Measurements from ENCODE around the gene CNN2.
A peak's percentile ranks its signal among the peaks of the same experiment; 100 is the strongest.
"Not testable (repeated sequence)": the region's sequence is repeated elsewhere in the genome, so short reads cannot be mapped to it uniquely, and the experiment has no call there.

The CNN2 gene

DNA sequence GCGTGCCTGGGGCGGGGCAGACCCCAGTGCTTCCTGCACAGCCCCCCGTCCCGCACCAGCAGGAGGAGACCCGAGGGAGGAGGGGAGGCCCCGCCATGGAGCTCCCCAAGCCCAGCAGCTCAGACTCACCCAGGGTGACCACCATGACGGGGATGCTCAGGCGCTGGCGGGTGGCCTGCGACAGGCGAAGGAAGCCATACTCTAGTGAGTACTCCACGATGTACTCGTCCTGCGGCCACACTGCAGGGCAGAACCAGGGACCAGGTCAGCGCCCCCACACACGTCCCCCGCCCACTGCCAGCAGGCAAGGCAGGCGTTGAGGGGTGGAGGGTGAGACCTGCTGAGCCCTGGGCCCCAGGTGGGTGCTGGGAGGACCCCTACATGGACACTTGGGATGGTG, 14.1 kb upstream of the CNN2 start:
- DNase-seq, result no peak

DNA sequence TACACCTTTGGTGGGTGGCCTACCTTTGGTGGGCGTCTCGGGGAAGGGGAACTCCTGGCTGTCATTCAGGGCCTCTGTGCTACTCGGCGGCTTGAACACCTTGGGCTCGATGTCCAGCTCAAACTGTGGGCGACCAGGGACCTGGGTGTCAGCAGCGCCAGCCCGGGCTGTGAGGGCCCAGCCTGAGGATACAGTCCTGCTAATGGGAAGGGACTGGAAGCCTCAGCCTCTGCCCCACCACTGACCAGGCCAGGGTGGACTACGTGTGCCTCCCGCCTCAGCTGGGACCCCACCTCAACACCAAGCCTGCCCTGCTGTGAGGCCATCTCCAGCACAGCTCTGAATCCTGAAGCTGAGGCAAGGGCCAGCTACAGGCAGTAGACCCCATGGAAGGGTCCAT, 13.2 kb upstream of the CNN2 start:
- no peak for DNase-seq

DNA sequence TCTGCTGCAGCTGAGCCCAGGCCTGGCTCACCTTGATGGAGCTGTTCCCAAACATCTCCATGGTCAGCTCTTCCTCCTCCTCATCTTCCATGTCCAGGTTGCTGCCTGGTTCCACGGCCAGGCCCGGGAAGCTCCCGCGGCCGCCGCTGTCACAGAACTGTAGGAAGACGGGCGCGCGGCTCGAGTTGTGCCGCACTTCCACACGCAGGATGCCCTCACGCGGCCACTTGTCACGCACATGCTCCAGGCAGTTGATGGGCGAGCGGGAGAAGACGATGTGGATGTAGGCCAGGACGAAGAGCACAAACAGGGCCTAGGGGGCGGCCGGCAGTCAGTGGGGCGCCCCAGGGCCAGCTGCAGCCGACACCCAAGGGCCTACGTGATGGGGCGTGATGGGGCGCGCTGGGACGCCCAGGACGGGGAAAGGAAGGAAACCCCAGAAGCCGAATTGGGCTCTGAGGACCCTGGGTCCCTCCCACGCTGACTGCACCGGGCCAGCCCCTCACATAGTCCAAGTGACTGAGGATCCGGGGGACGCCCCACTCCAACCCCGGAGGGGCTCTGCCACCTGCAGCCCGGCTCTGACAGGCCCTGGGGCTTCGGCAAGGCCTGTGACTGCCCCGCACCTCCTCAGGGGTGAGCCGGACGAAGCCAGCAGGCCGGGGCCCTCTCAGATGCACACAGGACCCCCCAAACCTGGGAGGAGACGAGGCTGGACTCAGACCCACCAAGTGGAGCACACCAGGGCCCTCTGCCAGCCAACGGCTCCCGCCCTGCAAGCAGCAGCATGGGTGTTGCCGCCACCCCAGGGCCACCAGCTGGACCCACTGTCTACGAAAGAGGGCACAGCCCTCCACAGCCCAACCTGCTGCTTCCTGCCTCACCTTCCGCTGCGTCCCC, 12.0 kb upstream of the CNN2 start:
- DNase-seq, result no peak

DNA sequence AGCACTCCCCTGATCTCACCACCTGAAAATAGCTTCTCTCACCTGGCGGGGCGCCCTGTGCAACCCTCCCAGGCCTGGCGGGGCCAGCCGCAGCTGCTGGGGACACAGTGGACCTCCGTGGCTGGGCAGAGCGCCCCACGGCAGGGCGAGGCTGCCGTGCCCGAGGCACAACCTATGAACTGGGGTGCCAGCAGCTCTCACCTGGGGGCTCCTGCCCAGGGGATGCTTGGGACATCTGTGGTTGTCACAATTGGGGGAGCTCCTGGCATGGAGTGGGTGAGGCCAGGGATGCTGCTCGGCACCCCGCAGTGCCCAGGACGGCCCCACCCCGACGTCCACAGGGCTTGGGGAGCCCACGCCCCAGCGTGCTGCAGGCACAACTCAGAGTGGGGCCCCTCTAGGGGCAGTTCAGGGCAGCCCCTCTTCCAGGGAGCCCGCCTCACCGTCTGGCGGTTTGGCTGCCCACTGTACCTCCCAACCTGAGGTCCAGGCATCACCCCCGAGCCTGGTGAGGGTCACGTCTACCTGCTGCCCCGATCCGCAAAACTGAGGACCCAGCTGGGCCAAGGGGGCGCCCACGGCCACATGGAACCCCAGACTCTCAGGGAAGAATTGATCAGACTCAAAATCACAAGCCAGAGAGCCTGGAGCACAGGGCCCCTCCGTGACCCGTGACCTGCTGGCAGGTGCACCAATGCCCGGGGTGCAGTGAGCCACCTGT, 11.2 kb upstream of the CNN2 start:
- no peak for DNase-seq

DNA sequence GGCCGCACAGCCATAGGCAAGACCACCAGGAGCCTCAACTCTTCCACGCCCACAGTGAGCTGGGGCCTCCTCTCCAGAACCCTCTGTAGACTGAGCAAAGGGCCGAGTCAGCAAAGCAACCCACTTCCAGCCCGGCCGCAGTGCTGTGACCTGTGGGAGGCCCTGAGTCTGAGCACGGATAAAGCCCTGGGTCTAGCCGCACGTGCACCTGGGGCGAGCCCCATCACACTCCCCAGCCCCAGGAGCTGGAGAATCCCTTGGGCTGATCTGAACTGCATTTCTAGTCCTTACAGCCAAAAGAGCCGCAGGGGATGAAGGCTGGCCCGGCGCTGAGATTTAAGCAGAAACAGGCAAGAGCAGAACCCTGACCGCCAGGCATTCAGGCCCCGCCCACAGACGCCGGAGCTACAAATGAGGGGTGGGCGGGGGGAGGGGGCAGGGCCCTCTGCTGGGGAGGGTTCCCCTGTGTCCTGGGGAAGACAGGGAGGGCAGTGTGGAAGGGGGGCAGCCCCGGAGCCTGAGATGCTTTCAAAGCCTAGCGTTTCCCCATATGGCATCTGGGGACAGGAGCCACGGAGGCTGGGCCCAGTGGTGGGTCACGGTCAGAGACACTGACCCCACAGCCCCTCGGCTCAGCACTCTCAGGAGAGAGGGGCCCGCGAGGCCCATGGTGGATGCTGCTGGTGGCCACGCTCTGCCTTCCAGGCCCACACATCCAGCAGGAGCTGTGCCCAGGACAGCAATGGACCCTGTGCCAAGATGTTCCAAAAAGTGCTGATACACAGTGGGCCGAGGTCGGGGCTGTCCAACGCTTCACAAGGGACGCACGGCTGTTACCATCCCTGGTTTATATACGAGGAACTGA, 10.4 kb upstream of the CNN2 start:
- DNase-seq, result no peak

DNA sequence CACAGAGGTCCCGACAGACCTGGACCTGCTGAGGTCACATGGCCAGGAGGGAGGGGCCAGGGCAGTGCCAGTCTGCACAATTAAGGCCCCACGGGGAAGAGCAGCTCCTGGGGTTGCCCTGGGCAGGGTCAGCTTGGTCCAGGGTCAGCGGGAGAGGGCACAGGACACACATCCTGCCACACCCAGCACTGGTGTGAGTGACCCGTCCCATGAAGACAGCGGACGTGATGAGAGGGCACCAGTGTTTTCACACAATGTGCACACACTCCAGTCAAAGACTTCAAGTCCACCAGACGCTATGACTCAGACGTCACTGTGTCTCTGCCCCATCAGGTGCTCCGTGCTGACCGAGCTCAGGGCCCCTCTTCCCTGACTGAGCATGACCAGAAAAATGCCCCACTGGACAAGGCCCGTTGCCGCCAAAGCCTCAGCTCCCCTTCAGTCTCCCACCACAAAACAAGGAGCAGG, 9.7 kb upstream of the CNN2 start:
- DNase-seq, result no peak

DNA sequence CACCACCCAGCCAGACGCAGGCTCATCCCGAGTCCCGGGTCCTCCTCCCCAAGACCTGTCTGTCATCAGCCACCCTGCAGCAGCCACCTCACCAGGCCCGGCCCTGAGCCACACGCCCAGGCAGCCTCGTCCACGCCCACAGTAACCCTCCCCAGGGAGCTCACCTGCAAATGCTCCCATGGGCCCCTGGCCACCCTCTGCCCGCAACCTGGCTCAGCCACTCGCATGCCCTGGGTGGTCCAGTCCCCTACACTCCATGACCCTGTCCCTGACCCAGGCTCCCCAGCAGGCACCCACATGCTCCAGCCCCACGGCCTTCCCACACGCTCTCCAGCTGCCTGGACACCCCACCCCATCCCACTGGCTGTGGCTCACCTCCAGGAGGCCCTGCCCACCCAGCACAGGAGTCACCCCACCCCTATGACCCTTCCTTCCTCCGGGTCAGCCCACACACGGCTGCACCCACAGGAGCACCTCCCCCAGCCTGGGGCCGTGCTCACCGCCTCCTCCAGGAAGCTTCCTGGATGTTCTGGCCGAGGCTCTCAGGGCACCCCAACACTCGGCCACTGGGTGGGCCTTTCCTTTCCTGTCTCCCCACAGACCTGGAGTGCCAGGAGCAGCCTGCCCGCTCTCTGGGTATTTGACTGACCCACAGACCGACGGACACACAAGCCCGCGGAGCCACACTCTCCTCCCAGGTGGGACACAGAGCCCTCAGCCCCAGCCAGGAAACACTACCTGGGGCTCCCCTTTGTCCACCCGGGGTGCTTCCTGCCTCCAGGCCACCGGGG, 9.1 kb upstream of the CNN2 start:
- no peak for DNase-seq

DNA sequence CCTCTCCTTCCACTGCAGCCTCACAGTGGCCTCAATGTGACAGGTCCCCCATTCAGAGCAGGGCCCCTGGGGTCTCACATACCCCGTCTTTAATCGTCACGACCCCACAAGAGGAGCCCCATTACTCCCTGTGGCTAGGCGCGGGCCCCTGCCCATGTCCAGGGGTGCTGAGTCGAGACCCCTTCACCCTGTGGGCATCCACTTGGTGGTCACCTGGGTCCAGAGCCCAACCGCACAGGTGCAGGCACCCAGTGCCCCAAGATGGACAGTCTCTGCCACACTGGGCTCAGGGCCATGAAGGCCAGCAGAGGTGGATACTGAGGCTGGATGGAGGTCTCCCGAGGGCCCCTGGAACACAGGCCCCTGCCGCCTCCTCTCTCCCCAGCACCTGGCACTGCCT, 8.5 kb upstream of the CNN2 start:
- no peak for DNase-seq

DNA sequence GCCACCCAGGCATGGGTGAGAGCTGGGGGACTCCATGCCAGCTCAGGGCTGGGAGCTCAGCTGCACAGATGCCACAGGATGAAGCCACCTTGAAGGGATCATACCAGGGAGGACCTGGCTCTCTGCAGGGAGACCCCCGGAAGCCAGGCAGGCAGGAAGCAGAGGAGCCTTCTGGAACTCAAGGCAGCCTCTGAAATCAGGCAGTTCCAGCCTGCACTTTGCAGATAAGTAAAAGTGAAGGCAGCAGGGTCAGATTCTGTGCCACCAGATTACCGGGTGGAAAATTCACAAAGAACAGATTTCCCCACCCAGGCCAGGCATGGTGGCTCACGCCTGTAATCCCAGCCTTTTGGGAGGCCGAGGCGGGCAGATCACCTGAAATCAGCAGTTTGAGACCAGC, 8.0 kb upstream of the CNN2 start:
- DNase-seq, result no peak

DNA sequence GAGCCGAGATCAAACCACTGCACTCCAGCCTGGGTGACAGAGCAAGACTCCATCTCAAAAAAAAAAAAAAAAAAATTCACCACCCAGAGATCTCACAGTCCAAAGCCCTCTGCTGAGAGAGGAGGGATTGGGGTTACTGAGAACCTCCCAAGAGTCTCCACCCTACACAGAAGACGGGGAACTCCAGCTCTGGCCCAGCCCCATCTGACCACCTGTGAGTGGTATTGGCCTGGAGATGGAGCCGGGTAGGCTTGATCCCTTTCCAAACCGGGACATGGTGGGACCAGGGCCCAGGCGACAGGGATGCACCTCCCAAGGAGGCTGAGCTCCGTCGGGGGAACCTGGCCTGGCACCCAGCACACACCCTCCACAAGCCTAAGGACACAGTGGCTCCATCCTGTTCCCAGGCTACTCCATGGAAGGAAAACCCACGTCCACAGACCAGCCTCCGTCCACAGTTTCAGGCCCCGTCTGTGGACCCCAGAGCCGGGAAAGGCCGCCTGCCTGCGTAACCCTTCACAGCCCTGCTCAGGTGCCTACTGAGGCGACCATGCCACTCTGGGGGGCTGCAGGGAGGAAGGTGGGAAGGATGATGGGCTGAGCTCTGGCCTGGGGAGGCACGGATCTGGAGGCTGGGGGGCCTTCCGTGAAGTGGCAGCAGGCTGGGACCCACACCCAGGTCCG, 7.3 kb upstream of the CNN2 start:
- no peak for DNase-seq

DNA sequence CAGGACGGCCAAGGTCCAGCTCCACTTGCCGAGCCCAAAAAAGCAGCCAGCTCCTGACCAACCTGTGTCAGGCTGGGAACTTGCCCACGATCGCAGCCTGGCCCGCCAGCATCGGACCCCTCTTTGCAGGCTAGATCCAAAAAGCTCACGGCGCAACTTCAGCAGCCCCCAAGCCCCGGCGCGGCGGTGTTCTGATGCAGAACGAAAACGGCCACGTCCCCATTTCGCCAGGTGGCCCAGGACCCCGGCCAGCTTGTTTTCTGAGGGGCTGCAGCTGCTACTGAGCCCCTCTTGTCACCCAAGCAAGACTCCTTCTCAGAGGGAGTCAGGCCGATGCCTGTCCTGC, 6.8 kb upstream of the CNN2 start:
- DNase-seq, result no peak

DNA sequence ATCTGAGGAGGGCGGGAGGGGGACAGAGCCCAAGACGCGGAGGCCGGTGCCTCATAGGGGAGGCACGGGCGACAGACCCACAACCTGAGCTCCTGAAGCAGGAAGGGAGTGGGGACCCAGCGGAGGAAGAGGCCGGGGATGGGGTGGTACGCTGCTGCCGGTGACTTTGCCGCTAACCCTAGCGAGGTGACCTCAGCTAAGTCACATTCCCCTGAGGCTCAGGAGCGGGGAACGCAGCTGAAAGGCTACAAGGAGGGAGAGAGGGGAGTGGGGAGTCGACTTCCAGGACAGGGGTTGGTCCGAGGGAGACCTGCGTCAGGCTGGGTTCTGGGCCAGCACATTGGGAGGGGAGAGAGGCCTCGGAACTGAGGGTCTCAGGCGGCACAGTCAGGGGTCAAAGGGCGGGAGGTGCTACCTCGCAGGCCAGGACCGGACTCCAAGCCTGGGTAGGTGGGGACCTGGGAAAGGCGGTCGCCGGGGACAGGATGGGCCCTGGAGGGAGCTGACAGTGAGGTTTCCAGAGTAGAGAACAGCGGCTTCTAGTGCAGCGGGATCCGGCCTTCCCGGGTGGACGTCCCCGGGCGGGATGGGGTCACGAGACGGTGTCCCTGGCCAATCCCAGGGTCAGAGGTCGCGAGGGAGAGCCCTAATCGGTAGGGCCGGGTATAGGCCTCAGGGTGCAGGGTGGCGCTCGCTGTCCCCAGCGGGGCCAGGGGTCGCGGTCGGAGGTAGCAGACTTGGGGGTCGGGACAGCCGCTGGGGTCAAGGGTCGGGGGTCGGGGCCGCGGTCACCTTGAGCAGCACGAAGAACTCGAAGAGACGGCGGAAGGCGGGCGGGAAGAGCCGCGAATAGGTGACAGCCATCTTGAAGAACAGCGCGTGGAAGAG, 6.2 kb upstream of the CNN2 start:
- no peak for DNase-seq

DNA sequence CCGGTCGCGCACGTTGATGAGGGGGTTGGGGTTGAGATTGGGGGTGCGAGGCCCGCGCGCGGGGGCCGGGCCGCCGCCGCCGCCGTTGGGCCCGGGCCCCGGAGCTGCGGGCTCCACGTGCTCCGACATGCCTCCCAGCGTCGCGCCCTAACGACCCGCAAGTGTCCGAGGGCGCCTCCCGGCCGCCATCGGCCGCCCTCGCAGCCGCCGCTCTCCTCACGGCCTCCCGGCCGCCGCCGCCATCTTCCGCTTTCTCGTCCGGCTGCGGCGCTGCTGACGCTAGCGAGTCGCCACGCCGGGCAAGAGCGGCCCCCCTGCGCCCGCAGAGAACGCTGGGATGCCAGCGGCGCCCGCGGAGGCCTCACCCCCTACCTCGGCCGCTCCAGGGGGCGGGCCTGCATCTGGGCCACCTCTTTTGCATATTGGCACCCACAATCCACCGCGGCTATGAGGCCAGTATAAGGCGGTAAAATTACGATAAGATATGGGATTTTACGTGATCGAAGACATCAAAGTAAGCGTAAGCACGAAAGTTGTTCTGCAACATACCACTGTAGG, 5.5 kb upstream of the CNN2 start, which contains the start of gene TMEM259:
Gene TMEM259, minus strand, starts transcription at position 256 of the 558 bp plus-strand sequence. Its CDS starts 127 bp downstream, at position 129.
- peak; percentile 98 for DNase-seq

DNA sequence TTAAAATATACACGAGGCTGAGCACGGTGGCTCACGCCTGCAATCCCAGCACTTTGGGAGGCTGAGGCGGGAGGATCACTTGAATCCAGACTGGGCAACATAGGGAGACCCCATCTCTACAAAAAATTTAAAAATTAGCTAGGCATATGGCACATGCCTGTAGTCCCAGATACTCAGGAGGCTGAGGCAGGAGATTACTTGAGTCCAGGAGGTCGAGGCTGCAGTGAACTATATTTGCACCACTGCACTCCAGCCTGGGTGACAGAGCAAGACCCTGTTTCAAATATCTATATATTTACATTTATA, 2.6 kb upstream of the CNN2 start:
- not testable (repeated sequence) for DNase-seq

DNA sequence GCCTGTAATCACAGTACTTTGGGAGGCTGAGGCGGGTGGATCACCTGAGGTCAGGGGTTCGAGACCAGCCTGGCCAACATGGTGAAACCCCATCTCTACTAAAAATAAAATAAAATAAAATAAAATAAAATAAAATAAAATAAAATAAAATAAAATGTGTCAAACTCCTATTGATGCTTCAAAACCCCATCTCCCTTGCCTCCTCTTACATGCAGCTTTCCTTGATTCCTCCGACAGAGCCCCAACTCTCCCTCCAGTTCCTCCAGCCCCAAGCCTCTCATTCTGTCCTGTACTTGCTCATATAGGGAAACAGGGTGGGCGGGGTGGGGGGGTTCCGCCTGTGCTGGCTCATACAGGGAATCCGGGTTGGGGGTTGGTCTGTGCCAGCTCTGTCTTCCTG, 1.3 kb upstream of the CNN2 start:
- not testable (repeated sequence) for DNase-seq

DNA sequence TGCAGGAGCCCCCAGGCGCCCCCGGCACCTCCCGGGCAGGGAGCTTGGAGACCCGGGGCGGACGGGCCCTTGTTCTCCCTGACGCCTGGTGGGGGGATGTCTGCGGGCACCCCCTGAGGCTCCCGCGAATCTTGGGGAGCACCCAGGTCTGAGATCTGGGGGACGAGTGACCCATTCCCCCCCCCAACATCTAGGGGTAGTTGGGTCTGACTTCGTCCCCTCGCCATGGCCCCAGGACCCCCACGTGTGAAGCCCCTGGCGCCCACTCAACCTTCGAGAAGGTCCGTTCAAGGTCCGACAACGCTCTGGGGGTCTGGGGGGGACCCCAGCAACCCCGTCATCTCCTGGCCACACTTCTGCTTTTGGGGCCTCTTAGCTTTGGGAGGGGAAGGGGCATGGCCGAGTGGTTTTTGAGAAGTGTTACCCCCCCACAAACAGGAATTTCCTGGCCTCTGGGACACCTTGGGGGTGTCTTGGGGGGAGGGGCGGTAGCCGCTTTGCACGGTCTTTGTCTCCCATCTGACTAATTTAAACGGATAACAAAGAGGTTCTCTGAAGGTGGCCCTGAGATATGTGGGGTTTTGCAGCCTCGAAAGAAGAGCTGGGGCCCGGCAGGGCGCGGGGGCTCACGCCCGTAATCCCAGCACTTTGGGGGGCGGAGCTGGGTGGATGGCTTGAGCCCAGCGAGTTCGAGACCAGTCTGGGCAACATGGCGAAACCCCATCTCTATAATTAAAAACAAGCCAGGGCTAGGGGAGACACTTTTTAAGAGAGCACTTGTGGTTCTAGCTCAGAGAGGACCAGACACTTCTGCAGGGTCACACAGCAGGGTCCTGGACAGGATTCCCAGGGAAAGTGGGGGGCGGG, 608 bp downstream of the CNN2 start:
- no peak for DNase-seq

DNA sequence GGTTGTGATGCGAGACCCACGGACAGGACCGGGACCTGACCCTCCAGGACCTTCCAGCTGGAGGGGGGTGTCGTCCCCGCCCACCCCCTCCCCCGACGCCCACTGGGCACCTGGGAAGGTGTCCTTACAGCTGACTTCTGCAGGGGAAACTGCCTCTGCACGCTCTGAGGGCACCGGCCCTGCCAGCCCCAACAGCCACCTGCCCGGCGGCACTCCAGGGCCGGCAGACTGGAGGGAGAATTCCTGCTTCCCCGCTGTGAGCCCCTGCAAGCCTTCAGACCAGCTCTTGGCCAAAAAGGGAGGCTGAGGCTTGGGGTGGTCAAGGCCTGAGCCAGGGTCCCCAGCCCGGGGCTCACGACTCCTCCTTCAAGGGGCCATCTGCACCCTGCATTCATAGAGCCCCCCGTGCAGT, 1.2 kb downstream of the CNN2 start:
- DNase-seq, result no peak

DNA sequence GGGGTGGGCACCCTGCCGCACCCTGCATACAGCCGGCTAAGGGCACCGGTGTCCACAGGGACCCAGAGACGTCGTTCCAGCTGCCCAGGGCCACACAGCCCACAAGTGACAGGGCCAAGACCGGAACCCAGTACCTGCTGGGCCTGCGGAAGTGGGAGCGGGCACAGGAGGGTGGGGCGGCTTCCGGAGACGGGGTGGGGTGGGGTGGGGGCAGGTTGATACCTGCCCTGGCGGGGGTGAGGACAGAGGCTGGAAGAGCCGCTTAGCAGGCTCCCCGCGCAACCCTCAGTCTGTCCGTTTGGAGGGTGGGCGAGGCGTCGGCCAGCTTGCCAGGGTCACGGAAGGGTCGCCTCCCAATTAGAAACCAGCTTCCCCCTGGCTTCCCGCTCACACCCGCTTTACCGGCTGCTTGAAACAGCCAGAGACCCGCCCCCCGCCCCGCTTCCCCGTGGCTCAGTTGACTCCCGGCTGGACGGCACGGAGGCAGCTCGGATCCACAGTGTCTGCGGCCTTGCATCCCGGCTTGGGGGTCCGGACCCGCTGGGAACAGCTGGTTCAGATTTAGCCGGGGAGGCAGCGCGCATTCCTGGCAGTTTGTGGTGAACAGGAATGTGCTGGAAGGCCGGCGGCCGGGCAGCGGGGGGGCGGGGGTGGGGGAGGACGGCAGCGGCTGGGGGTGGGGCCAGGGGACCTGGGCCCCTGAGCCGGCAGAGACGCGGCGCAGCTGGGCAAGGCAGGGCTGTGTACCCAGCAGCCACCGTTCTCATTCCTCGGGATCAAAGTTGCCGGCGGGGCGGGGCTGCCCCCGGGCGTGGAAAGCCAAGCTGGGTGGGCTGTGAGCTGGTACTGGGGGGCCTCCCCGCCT, 1.9 kb downstream of the CNN2 start:
- DNase-seq, result peak; percentile 74
